Psoas muscle (tissue), 8 donors: ENCODE data around the gene AGMO. TPM values are rescaled to one million over a fixed set of nuclear protein-coding genes. Genes with fewer than 3 reads are reported as not detected.

Source experiments
- ATAC-seq, 4 donors: fragments of 200-7000 bp; cut with Tn5 transposase; one replicate each; pipeline ENCODE4 v1.9.1; 2020; ENCODE audit warnings: moderate library complexity in 3 of 4, mild to moderate bottlenecking in 2 of 4
- DNase-seq, 2 donors: peaks; one replicate each; pipeline ENCODE4 v3.0.0-alpha.2; 2020
- H3K27ac ChIP-seq: fragments of 200-600 bp; one replicate; pipeline ENCODE4 v1.8.0; 2022
- H3K27me3 ChIP-seq, 3 donors: fragments of 200-600 bp in 1 of 3; one replicate each; pipeline versions ENCODE4 v1.6.1 to v1.8.0; 2013 to 2022; ENCODE audit warnings: low read length in 2 of 3, mild to moderate bottlenecking in 2 of 3, moderate library complexity in 1 of 3; ENCODE audit not compliant: insufficient read depth in 3 of 3
- H3K36me3 ChIP-seq, 2 donors: fragments of 200-600 bp in 1 of 2; one replicate each; pipeline versions ENCODE4 v1.6.1 to v1.8.0; 2013 to 2022; ENCODE audit warnings: low read depth in 1 of 2, mild to moderate bottlenecking in 1 of 2, moderate library complexity in 1 of 2; ENCODE audit not compliant: insufficient read depth in 1 of 2
- H3K4me1 ChIP-seq: fragments of 200-600 bp; one replicate; pipeline ENCODE4 v1.8.0; 2022
- H3K4me3 ChIP-seq: fragments of 200-600 bp; one replicate; pipeline ENCODE4 v1.8.0; 2022; ENCODE audit warnings: mild to moderate bottlenecking
- H3K9me3 ChIP-seq: fragments of 200-600 bp; one replicate; pipeline ENCODE4 v1.8.0; 2022
- WGBS, 3 donors: extraction: QIAGEN DNeasy Blood & Tissue Kit; methylation state at CpG; one replicate each; pipeline versions ENCODE4 v1.1.6 to v1.1.7; 2013; 5-methylcytosine and 5-hydroxymethylcytosine counted together
- intact Hi-C, 2 donors: fragments of 100-400 bp; cut with DNase I; formaldehyde crosslinking; loops; one replicate each; pipeline versions ENCODE4 v1.11.0 to v1.14.2; 2022
- polyA plus RNA-seq, 3 donors: library from polyadenylated mRNA; stranded (reverse); fragments of 200-250 nt; gene quantifications; one replicate each; pipeline ENCODE4 v1.2.3, GENCODE V29; 2013
- total RNA-seq, 4 donors: library from RNA; stranded (reverse); fragmentation: NEBNext Ultra II Directional in 2 of 4; extraction: Animal tissue kit (Norgen Biotek cat#: 25700) in 2 of 4; gene quantifications; one replicate each; pipeline versions ENCODE4 v1.2.1 to v1.2.4, GENCODE V29; 2021 to 2023
- TF ChIP-seq, protein P1 (sequence below): fragments of 200-600 bp; IDR thresholded peaks from one replicate; pipeline ENCODE4 v1.8.0; 2022; ENCODE audit warnings: antibody characterized with exemption
- donor health status: healthy with polysubstance abuse.
- donor health status: DM: no; HTN: no; CAD: no; lungs with moderate emphysema.
- donor health status: Bipolar disorder and iron deficiency.
- donor health status: healthy.
- donor health status: DM: yes; HTN: yes; CAD: no.
- donor health status: DM: no; HTN: no; CAD: no.
- donor health status: DM: no; HTN: no; CAD: no.
- donor health status: DM: yes; HTN: yes; CAD: no.

AGMO gene
- total and polyA plus RNA-seq, 7 donors = 0.13 to 0.54 (median 0.36) TPM; not detected in 1

GRCh38 chr7:15487896-15488295 lies 73.9 kb downstream of the AGMO start:
- no peaks in the 10 kb centered on the region for H3K9me3 ChIP-seq
- no peaks in the 10 kb centered on the region for H3K36me3 ChIP-seq
- H3K27me3 ChIP-seq = no peaks in the 10 kb centered on the region
- H3K27ac ChIP-seq = no peak overlapping the region
- intact Hi-C loops = no loop called here
- DNase-seq (no peak), ATAC-seq (no peak)
- 70 to 80% (median 72%) methylated on average over 1 of the region's 1 CpG for WGBS, 3 donors
- no peak overlapping the region for H3K4me3 ChIP-seq
- TF ChIP-seq, protein P1, sequence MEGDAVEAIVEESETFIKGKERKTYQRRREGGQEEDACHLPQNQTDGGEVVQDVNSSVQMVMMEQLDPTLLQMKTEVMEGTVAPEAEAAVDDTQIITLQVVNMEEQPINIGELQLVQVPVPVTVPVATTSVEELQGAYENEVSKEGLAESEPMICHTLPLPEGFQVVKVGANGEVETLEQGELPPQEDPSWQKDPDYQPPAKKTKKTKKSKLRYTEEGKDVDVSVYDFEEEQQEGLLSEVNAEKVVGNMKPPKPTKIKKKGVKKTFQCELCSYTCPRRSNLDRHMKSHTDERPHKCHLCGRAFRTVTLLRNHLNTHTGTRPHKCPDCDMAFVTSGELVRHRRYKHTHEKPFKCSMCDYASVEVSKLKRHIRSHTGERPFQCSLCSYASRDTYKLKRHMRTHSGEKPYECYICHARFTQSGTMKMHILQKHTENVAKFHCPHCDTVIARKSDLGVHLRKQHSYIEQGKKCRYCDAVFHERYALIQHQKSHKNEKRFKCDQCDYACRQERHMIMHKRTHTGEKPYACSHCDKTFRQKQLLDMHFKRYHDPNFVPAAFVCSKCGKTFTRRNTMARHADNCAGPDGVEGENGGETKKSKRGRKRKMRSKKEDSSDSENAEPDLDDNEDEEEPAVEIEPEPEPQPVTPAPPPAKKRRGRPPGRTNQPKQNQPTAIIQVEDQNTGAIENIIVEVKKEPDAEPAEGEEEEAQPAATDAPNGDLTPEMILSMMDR = no peak
- no peaks in the 10 kb centered on the region for H3K4me1 ChIP-seq

GRCh38 chr7:15485998-15486397 lies 75.8 kb downstream of the AGMO start:
- WGBS, 3 donors = 64 to 75% (median 73%) methylated on average over 5 of the region's 5 CpGs
- Histone ChIP-seq H3K27me3 (no peaks in the 10 kb centered on the region), H3K27ac (no peak overlapping the region), H3K36me3 (no peaks in the 10 kb centered on the region), H3K4me3 (no peak overlapping the region), H3K4me1 (no peaks in the 10 kb centered on the region), H3K9me3 (no peaks in the 10 kb centered on the region)
- ATAC-seq = no peak
- no peak for DNase-seq
- intact Hi-C loops = no loop called here
- TF ChIP-seq, protein P1 = no peak

GRCh38 chr7:15485431-15485830 lies 76.4 kb downstream of the AGMO start:
- Histone ChIP-seq H3K27ac (no peak overlapping the region), H3K4me3 (no peak overlapping the region), H3K4me1 (no peaks in the 10 kb centered on the region), H3K27me3 (no peaks in the 10 kb centered on the region), H3K36me3 (no peaks in the 10 kb centered on the region), H3K9me3 (no peaks in the 10 kb centered on the region)
- no peak for ATAC-seq
- WGBS, 3 donors = 53 to 66% (median 54%) methylated on average over 5 of the region's 5 CpGs
- intact Hi-C loops = no loop called here
- DNase-seq = no peak
- TF ChIP-seq, protein P1 = no peak

DNA sequence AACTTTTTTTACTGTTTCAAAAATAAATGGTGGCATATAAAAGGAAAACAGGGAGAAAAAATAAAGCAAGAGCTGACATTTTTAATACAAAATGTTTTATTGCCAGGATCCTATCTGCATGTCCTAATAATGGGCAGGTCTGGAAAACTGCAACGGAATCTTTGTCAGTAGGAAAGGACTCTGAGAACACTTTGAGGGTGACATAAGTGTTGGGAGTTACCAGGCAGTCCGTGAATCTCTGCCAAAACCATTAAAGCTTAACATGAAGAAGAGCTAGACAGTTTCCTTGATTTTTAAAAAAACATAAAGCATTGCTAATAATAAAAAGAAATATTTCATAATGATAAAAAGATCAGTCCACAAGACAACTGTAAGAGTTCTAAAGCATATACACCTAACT lies 80.7 kb downstream of the AGMO start:
- DNase-seq = no peak
- intact Hi-C loops = no loop called here
- TF ChIP-seq, protein P1 = no peak
- WGBS, 3 donors = 28 to 38% (median 32%) methylated on average over 2 of the region's 2 CpGs
- no peak for ATAC-seq
- no peak overlapping the region for H3K4me3 ChIP-seq
- no peaks in the 10 kb centered on the region for H3K36me3 ChIP-seq
- H3K27ac ChIP-seq = no peak overlapping the region
- no peaks in the 10 kb centered on the region for H3K9me3 ChIP-seq
- H3K4me1 ChIP-seq = no peaks in the 10 kb centered on the region
- H3K27me3 ChIP-seq = no peaks in the 10 kb centered on the region

DNA sequence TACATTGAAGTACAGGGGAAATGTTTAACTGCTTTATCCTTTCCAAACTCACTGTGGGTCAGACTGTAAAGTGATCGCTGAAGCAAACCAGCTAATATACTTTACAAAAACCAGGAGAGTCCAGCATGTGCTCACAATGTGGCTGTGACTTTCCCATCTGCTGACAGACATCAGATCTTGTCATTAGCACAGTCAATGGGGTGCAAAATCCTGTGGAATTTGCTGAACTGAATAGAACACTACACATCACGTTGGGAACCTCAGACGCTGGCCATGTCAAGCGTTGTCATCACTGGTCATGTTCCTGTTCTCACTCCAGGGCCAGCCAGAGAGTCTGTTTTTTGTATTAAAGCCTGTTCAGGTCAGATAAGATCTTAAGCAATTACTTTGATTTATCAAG lies 83.4 kb downstream of the AGMO start:
- Histone ChIP-seq H3K9me3 (no peaks in the 10 kb centered on the region), H3K27ac (no peak overlapping the region), H3K4me1 (no peaks in the 10 kb centered on the region), H3K36me3 (no peaks in the 10 kb centered on the region), H3K27me3 (no peaks in the 10 kb centered on the region), H3K4me3 (no peak overlapping the region)
- TF ChIP-seq, protein P1 = no peak
- 47 to 51% (median 49%) methylated on average over 4 of the region's 4 CpGs for WGBS, 3 donors
- DNase-seq (no peak), ATAC-seq (no peak)
- intact Hi-C loops = no loop called here
